RWPE1 (cell line): ENCODE data around the gene GADD45GIP1.

Experiments
- CTCF ChIA-PET: fragments of 350-600 bp; sonication (Branson Sonifier 250); formaldehyde crosslinking; extraction: SDS; loops from one replicate; lab custom pipeline; 2021; lab: Yijun Ruan, JAX
- POLR2A ChIA-PET: fragments of 400-600 bp; formaldehyde crosslinking; extraction: SDS; loops from one replicate; lab custom pipeline; 2020; ENCODE audit warnings: antibody characterized with exemption; ENCODE audit not compliant: low non-redundant PET; lab: Yijun Ruan, JAX
- DNase-seq: peaks from one replicate; pipeline ENCODE4 v3.0.0; 2012; ENCODE audit warnings: low spot score
- H3K27ac ChIP-seq: fragments of 450-650 bp; 2 replicates; pipeline ENCODE4 v1.5.1; 2017
- CTCF ChIP-seq: fragments of 450-650 bp; conservative IDR thresholded peaks from 2 replicates; pipeline ENCODE4 v1.5.1; 2017; ENCODE audit warnings: low read depth, mild to moderate bottlenecking

The GADD45GIP1 gene

GRCh38 chr19:12949363-12950283 lies 7.4 kb downstream of the GADD45GIP1 start:
- no peak for TF ChIP-seq CTCF
- peak overlapping the region; percentile 80 for H3K27ac ChIP-seq
- ChIA-PET CTCF (no interaction called here), POLR2A (no interaction called here)
- DNase-seq, result no peak

- ChIA-PET CTCF (no interaction called here), POLR2A (no interaction called here)
- peak overlapping the region; percentile 80 for H3K27ac ChIP-seq
- no peak for TF ChIP-seq CTCF
- no peak for DNase-seq
These were observed 8.2 kb downstream of the GADD45GIP1 start for GRCh38 chr19:12948612-12949362.

GRCh38 chr19:12947702-12948611 lies 9.1 kb downstream of the GADD45GIP1 start:
- CTCF ChIA-PET, result no interaction called here
- TF ChIP-seq CTCF, result no peak
- no peak for DNase-seq
- H3K27ac ChIP-seq, result peak overlapping the region; percentile 80
- POLR2A ChIA-PET, result no interaction called here

GRCh38 chr19:12946731-12947496 lies 10.1 kb downstream of the GADD45GIP1 start:
- CTCF ChIA-PET, result interaction anchor here (1.3 kb wide), 1 partner anchor 19 kb away, joined by 4 read pairs; no protein-coding TSS in a partner anchor
- POLR2A ChIA-PET, result interaction anchor here (0.6 to 0.7 kb wide), 3 partner anchors 9 to 199 kb away, joined by 3 read pairs; partner anchors contain the start of gene CALR
- DNase-seq, result no peak
- no peak for TF ChIP-seq CTCF
- peak overlapping the region; percentile 96 for H3K27ac ChIP-seq

- TF ChIP-seq CTCF, result no peak
- CTCF ChIA-PET, result interaction anchor here (0.6 to 1.3 kb wide), 2 partner anchors 19 to 1346 kb away, joined by 3 to 4 read pairs; no protein-coding TSS in a partner anchor
- DNase-seq, result peak; percentile 81
These were observed 10.8 kb downstream of the GADD45GIP1 start for GRCh38 chr19:12946092-12946721.

More at GRCh38 chr19:12946092-12946721, 10.8 kb downstream of the GADD45GIP1 start:
- POLR2A ChIA-PET, result interaction anchor here (0.6 to 0.7 kb wide), 3 partner anchors 8 to 200 kb away, joined by 3 read pairs; partner anchors contain the start of gene CALR
- H3K27ac ChIP-seq, result peak overlapping the region; percentile 96
